Stimulated activated CD4-positive, alpha-beta T cell treated with anti-CD3 and anti-CD28 coated beads, Interleukin-12 subunit alpha, Interleukin-12 subunit beta, amount 100 ng/mL, for 48 hours (primary cell): ENCODE measurements around the gene AOPEP.
A peak's percentile ranks its signal among the peaks of the same experiment; 100 is the strongest.

Experiments used
- DNase-seq, 3 donors: peaks; one replicate each; pipeline ENCODE4 v3.0.0-alpha.2; 2020; ENCODE audit warnings: low read depth in 2 of 3, low spot score in 1 of 3

The AOPEP gene

DNA sequence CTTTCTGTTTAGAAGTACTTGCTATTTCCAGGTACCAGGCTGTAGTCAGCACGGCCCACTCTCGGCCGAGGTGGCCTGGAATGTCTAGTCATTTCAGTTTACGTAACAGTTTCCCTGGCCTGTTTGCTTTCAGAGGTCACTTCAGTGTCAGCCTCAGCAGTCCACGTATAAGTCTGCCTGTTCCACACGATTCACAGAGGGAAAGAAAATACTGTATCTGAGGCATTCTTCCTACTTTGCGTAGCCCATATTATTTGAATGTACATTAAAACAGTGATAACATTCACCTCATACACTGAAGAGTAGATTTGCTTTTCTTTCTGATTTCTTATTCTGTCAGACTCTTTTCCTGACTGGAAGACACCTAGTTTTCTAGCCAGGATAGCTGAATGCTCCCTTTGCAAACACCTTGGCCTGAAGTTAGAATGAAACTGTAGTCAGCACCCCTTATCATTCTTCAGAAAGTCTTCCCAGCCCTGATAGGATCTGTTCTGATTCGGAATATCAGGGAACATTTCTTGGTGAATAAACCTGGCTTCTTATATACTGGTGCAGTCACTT is 140.9 kb downstream of the AOPEP start:
- DNase-seq = no peak

DNA sequence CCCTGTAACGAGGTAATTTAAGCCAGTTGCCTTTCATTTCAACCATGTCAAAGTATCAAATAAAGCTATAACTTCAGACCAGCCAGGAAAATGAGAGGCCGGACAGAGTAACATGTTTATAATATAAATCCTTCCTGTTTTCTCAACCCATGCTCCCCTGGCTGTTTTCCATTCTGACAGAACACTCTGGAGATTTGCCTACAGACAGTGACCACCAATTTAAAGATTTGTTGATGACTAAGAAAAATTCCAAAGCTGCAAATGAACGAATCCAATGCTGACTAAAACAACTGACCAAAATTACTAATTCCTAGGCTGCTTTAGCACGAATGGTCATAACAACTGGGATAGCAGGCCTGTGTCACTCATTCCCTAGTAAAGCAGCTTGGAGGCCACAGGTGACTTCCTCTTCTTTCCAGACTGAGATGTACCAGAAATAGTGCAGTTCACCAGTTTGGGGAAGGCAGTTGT is 141.4 kb downstream of the AOPEP start:
- DNase-seq = no peak

- no peak for DNase-seq
Observed at GRCh38 chr9:94868464-94868863, 142.0 kb downstream of the AOPEP start.

- DNase-seq = peak in 1 of 3 donors; percentile 15
Observed at GRCh38 chr9:94869415-94869843, 142.9 kb downstream of the AOPEP start.

DNA sequence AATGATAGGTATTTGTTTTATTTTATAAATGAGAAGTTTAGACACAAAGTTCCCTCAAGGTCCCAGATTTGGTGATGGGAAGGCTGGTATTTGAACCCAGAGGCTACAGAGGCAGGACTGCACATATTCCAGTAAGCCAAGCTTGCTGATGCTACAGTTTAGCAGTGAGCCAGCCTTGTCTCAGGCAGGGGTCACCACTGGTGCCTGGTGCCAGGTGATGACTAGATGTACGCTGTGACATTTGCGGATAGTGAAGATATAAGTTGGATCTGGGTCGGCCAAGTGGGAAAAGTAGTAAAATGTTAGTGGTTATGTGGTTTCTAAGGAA is 143.9 kb downstream of the AOPEP start:
- no peak for DNase-seq

DNA sequence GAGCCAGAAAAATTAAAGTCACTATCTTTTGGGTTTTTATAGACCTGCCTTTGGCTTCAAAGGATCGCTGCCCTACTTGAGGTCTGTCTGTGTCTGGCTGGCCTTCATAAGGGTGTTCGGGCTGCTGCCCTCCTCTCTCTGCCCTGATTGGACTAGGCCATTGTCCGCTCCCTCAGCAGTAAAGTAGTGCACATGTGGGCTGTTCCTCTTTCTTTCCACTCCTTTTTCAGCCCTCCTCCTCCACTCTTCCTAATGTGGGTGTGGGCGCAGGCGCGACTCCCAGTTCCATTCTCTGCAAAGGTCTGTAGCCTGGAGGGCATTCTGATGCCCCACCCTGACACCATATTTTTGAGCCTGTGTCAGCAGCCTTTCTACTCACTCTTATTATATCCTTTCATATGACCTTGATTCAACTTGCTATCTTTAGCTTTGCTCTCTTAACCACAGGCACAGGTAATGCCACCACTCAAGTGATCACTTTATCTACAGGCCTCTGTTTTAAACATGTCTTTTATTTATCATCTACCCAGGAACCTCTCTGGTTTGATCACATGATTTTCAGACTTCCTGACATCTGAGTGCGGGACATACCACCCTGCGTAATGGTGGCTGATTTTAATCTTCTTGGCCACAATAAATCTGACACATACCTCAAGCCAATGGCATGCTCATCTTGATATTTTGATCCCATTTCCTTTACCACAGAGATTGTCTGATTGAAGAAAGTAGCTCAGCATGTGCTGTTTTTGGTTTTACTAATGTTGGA is 144.5 kb downstream of the AOPEP start:
- peak in 1 of 3 donors; percentile 33 for DNase-seq

- DNase-seq = no peak
Observed at GRCh38 chr9:94872083-94872833, 145.8 kb downstream of the AOPEP start.

DNA sequence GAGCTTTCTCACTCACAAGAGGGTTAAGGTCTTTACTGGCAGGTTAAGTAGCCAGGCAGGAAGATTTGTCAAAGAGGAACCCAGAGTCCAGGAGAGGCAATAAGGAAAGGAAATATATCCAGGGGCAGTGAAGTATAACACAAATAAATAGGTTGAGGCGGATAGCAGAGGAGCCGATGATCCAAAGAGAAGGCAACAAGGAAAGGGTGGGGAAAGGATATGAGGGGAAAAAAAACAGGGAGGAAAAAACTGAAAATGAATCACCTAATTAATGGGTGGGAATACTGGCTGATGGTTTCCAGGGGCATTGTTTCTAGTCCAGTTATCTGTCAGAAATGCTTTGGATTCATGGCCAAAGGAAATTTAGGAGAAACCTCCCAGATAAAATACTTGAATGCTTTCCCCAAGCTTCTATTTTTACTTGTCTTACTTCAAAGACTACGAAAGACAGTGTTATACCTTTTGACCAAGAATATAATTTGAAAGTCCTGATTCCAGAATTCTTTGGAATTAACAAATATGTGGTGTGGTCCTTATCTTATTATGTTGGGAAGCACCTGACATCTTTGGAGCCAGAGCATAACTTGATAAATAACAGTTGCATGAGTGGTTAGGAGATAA is 146.5 kb downstream of the AOPEP start:
- no peak for DNase-seq

- no peak for DNase-seq
Observed at GRCh38 chr9:94874316-94874715, 147.8 kb downstream of the AOPEP start.

DNA sequence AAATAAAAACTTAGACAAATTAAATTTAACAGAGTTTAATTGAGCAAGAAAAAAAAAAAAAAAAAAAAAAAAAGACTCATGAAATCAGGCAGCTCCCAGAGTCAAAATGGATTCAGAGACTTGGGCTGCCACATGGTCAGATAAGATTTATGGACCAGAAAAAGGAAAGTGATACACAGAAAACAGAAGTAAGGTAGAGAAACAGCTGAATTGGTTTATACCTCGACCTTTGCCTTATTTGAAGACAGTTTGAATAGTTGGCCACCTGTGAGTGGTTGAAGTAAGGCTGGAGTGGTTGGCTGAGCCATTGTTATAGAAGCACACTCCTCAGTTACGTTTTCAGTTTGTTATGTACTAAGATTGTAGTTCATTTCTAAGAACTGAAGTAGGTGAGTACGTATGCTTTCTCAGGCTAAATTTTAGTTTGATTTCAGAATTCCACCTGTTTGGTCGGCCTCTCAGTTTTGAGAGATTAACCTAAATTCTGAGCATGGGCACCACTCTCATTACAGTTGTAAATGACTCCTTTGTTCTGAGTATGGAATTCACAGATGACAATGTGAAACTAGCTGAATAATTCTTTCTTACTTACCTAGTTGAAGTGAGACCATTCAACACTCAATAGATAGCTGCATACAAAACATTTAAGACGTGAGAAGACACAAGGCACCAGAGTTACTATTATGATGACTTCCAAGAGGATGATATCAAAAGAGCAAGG is 149.0 kb downstream of the AOPEP start:
- no peak for DNase-seq

- peak in 1 of 3 donors; percentile 17 for DNase-seq
Observed at GRCh38 chr9:94878804-94879203, 152.3 kb downstream of the AOPEP start.

- no peak for DNase-seq
Observed at GRCh38 chr9:94879230-94879629, 152.7 kb downstream of the AOPEP start.

DNA sequence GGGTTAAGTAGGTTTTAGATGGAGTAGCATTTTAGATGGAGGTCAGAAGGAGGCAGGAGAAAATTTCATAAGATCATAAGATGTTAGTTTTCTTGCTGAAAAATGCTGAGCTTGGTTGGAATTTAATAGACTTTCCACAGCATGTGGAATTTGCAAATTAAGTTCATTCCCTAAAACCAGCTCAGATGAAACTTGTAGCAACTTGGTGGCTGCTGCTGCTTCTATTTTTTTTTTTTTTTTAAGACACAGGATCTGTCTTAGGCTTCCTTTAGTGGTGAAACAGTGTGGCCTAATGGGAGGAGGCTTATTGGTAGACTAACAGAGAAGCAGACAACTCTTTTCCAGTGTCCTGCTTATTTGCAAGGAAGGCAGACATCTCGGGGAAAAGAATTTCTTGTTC is 154.5 kb downstream of the AOPEP start:
- no peak for DNase-seq

- DNase-seq = no peak
Observed at GRCh38 chr9:94881454-94881853, 155.0 kb downstream of the AOPEP start.

GRCh38 chr9:94881940-94882339 is 155.4 kb downstream of the AOPEP start:
- DNase-seq = no peak

- DNase-seq = no peak
Observed at GRCh38 chr9:94882966-94883641, 156.6 kb downstream of the AOPEP start.

- DNase-seq = no peak
Observed at GRCh38 chr9:94885854-94886447, 159.5 kb downstream of the AOPEP start.

DNA sequence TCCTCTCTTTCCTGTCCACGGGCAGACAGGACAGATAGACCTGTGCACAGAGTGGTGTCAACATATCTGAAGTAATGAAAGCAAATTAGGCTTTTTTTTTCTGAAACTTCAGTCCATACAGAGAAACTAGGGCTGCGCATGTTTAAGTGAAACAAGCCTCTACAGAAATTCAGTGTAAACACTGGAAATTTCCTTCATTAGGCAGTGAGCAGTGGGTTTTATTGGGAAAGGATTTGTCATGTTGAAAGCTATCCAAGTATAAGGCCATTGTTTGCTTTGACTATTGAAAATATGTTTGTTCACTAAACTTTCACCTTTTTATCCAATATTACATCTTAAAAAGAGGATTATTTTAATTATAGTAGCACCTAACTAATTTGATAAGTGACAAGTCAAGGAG is 161.2 kb downstream of the AOPEP start:
- no peak for DNase-seq

- no peak for DNase-seq
Observed at GRCh38 chr9:94888775-94889174, 162.3 kb downstream of the AOPEP start.

DNA sequence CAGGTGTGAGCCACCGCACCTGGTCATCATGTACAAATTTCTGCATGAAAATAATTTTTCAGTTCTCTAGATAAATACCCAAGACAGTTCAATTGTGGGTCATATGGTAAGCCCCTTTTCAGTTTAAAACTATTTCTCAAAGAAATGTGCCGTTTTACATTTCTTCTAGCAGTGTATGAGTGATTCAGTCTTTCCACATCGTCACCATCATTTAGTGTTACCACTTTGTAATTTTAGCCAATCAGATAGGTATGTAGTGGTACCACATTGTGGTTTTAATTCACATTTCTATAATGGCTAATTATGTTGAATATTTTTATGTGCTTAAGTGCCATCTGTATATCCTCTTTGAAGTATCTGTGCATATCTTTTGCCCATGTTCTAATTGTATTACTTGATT is 163.1 kb downstream of the AOPEP start:
- DNase-seq = no peak
